Left lobe of liver (tissue), 2 donors: ENCODE results near the gene JADE1. TPM values are rescaled to one million over a fixed set of nuclear protein-coding genes. Genes with fewer than 3 reads are reported as not detected.

Experiments
- ATAC-seq: fragments of 200-7000 bp; cut with Tn5 transposase; one replicate; pipeline ENCODE4 v1.9.1; 2020; ENCODE audit warnings: mild to moderate bottlenecking, moderate library complexity
- DNase-seq: peaks from one replicate; pipeline ENCODE4 v3.0.0-alpha.2; 2020; ENCODE audit warnings: low spot score
- total RNA-seq: library from RNA; stranded (reverse); gene quantifications from one replicate; pipeline ENCODE4 v1.2.1, GENCODE V29; 2021
- donor health status: DM: no; HTN: no; CAD: no; lungs with moderate emphysema.
- donor health status: DM: no; HTN: yes; CAD: no.

The JADE1 gene
- total RNA-seq, 1 donor from 2014 or later: 12.8 TPM

GRCh38 chr4:128840711-128841318, 31.3 kb downstream of the JADE1 start:
- no peak for ATAC-seq

GRCh38 chr4:128841402-128841801, 31.9 kb downstream of the JADE1 start:
- no peak for ATAC-seq
- DNase-seq: no peak

More at GRCh38 chr4:128840711-128841318, 31.3 kb downstream of the JADE1 start:
- DNase-seq: no peak

GRCh38 chr4:128844931-128845330, 35.4 kb downstream of the JADE1 start:
- peak; percentile 67 for DNase-seq
- ATAC-seq: peak; percentile 60

GRCh38 chr4:128846063-128846462, 36.6 kb downstream of the JADE1 start:
- peak; percentile 78 for ATAC-seq
- DNase-seq: peak; percentile 71

- ATAC-seq: no peak
- no peak for DNase-seq
These were observed 37.7 kb downstream of the JADE1 start for GRCh38 chr4:128847082-128847724.

- no peak for DNase-seq
These were observed 39.0 kb downstream of the JADE1 start for GRCh38 chr4:128848461-128848860.

GRCh38 chr4:128850252-128850651, 40.8 kb downstream of the JADE1 start:
- ATAC-seq: no peak
- DNase-seq: no peak

More at GRCh38 chr4:128848461-128848860, 39.0 kb downstream of the JADE1 start:
- ATAC-seq: no peak

- no peak for ATAC-seq
- no peak for DNase-seq
These were observed 44.2 kb downstream of the JADE1 start for GRCh38 chr4:128853741-128854140.

- DNase-seq (no peak), ATAC-seq (no peak)
These were observed 44.9 kb downstream of the JADE1 start for GRCh38 chr4:128854433-128854832.

GRCh38 chr4:128855621-128856020, 46.1 kb downstream of the JADE1 start:
- DNase-seq (no peak), ATAC-seq (no peak)

GRCh38 chr4:128856246-128856645, 46.7 kb downstream of the JADE1 start:
- DNase-seq: no peak
- no peak for ATAC-seq

GRCh38 chr4:128858879-128859671, 49.6 kb downstream of the JADE1 start:
- ATAC-seq (no peak), DNase-seq (no peak)

GRCh38 chr4:128859887-128860677, 50.6 kb downstream of the JADE1 start:
- ATAC-seq: no peak
- DNase-seq: no peak

GRCh38 chr4:128861856-128862518, 52.5 kb downstream of the JADE1 start:
- ATAC-seq (no peak), DNase-seq (no peak)

GRCh38 chr4:128862608-128863311, 53.3 kb downstream of the JADE1 start:
- ATAC-seq (peak; percentile 20), DNase-seq (no peak)

- ATAC-seq: peak; percentile 96
- DNase-seq: peak; percentile 80
These were observed 54.0 kb downstream of the JADE1 start for GRCh38 chr4:128863312-128864075.

GRCh38 chr4:128865132-128865531, 55.6 kb downstream of the JADE1 start:
- ATAC-seq: no peak
- DNase-seq: no peak

GRCh38 chr4:128866269-128866668, 56.8 kb downstream of the JADE1 start:
- no peak for DNase-seq
- no peak for ATAC-seq

- ATAC-seq (no peak), DNase-seq (no peak)
These were observed 57.2 kb downstream of the JADE1 start for GRCh38 chr4:128866691-128867090.
